Smooth muscle cell (in vitro differentiated cells): ENCODE measurements around the gene OR51G2. TPM values are rescaled to one million over a fixed set of nuclear protein-coding genes. Genes with fewer than 3 reads are reported as not detected.

Experiments used
- DNase-seq: peaks from one replicate; lab custom pipeline; 2025; ENCODE audit not compliant: unreplicated experiment; lab: John Stamatoyannopoulos, UW
- H2AFZ ChIP-seq: fragments of 200-600 bp; sonication (generic); 2 replicates; pipeline ENCODE4 v1.6.0; 2016; ENCODE audit warnings: antibody characterized with exemption, low read depth, mild to moderate bottlenecking
- H3F3A ChIP-seq: fragments of 200-600 bp; sonication (generic); 2 replicates; pipeline ENCODE4 v1.6.0; 2017; ENCODE audit warnings: antibody characterized with exemption, low read depth
- H3K27ac ChIP-seq: fragments of 200-600 bp; sonication (generic); 2 replicates; pipeline ENCODE4 v1.5.1; 2016; ENCODE audit warnings: low read depth, mild to moderate bottlenecking
- H3K27me3 ChIP-seq: fragments of 200-600 bp; sonication (generic); 2 replicates; pipeline ENCODE4 v1.6.1; 2016; ENCODE audit warnings: low read depth, mild to moderate bottlenecking
- H3K36me3 ChIP-seq: fragments of 200-600 bp; sonication (generic); 2 replicates; pipeline ENCODE4 v1.5.1; 2016; ENCODE audit warnings: low read depth
- H3K4me1 ChIP-seq: fragments of 200-600 bp; sonication (generic); 2 replicates; pipeline ENCODE4 v1.5.1; 2016; ENCODE audit warnings: low read depth
- H3K4me2 ChIP-seq: fragments of 200-600 bp; sonication (generic); 2 replicates; pipeline ENCODE4 v1.6.0; 2016; ENCODE audit warnings: mild to moderate bottlenecking
- H3K4me3 ChIP-seq: fragments of 200-600 bp; sonication (generic); 2 replicates; pipeline ENCODE4 v1.5.1; 2016; ENCODE audit warnings: mild to moderate bottlenecking
- H3K79me2 ChIP-seq: fragments of 200-600 bp; sonication (generic); 2 replicates; pipeline ENCODE4 v1.6.0; 2016; ENCODE audit warnings: low read depth, mild to moderate bottlenecking
- H3K9ac ChIP-seq: fragments of 200-600 bp; sonication (generic); 2 replicates; pipeline ENCODE4 v1.6.0; 2016; ENCODE audit warnings: low read depth
- H3K9me3 ChIP-seq: fragments of 200-600 bp; sonication (generic); replicated peaks from 2 replicates; pipeline ENCODE4 v1.5.1; 2016; ENCODE audit warnings: low read depth
- H4K20me1 ChIP-seq: fragments of 200-600 bp; sonication (generic); 2 replicates; pipeline ENCODE4 v1.6.0; 2016; ENCODE audit warnings: low read depth
- CTCF ChIP-seq: fragments of 200-600 bp; sonication (generic); IDR thresholded peaks from 2 replicates; pipeline ENCODE4 v1.5.1; 2017; ENCODE audit warnings: borderline replicate concordance, mild to moderate bottlenecking, antibody characterized with exemption; ENCODE audit not compliant: insufficient read depth, poor library complexity, severe bottlenecking
- WGBS: methylation state at CpG from one replicate; pipeline ENCODE4 v1.1.7; 2016; ENCODE audit warnings: low lambda C conversion rate; 5-methylcytosine and 5-hydroxymethylcytosine counted together
- polyA plus RNA-seq: library from polyadenylated mRNA; unstranded; fragments of >200 nt; fragmentation: Nextera tagmentation; extraction: Ambion mirVana; gene quantifications from 2 replicates; pipeline ENCODE4 v1.2.1, GENCODE V29; 2016
- total RNA-seq: library from RNA; depleted of rRNA; stranded (reverse); fragments of >200 nt; gene quantifications from 2 replicates; pipeline ENCODE4 v1.2.3, GENCODE V29; 2014

Gene OR51G2
- total and polyA plus RNA-seq, 2 experiments from 2014 or later, result not detected

GRCh38 chr11:4947505-4947904, 28.4 kb upstream of the OR51G2 start, which contains the start of gene OR51A4:
OR51A4 (minus strand) TSS chr11:4947605; CDS start chr11:4947100, 505 bp downstream.
- Histone ChIP-seq H3K4me3 (no peak within 1 kb of the TSS), H3K4me2 (no peak within 1 kb of the TSS), H3K79me2 (no peaks in the 10 kb centered on the region), H3K27ac (no peak within 1 kb of the TSS), H3K9me3 (no peaks in the 10 kb centered on the region), H2AFZ (no peak within 1 kb of the TSS), H3F3A (no peaks in the 10 kb centered on the region), H3K27me3 (no peaks in the 10 kb centered on the region), H3K9ac (no peak within 1 kb of the TSS), H3K4me1 (no peaks in the 10 kb centered on the region), H3K36me3 (no peaks in the 10 kb centered on the region), H4K20me1 (no peaks in the 10 kb centered on the region)
- TF ChIP-seq CTCF, result no peak
- no peak for DNase-seq

- no peaks in the 10 kb centered on the region for H3F3A ChIP-seq
- no peak for DNase-seq
Observed at GRCh38 chr11:4936745-4937144, 17.6 kb upstream of the OR51G2 start.

GRCh38 chr11:4932751-4933150, 13.6 kb upstream of the OR51G2 start:
- Histone ChIP-seq H2AFZ (no peak overlapping the region), H3F3A (no peaks in the 10 kb centered on the region), H3K4me3 (no peak overlapping the region), H4K20me1 (no peaks in the 10 kb centered on the region), H3K9ac (no peak overlapping the region), H3K36me3 (no peaks in the 10 kb centered on the region), H3K27ac (no peak overlapping the region), H3K9me3 (no peaks in the 10 kb centered on the region), H3K4me1 (no peaks in the 10 kb centered on the region), H3K27me3 (peaks cover 4% of the 10 kb centered on the region), H3K4me2 (no peak overlapping the region), H3K79me2 (no peaks in the 10 kb centered on the region)
- no peak for TF ChIP-seq CTCF
- DNase-seq, result no peak
- 86% methylated on average over 4 of the region's 4 CpGs for WGBS

More at GRCh38 chr11:4936745-4937144, 17.6 kb upstream of the OR51G2 start:
- no peak for TF ChIP-seq CTCF
- H4K20me1 ChIP-seq, result no peaks in the 10 kb centered on the region
- H3K4me1 ChIP-seq, result no peaks in the 10 kb centered on the region
- H3K36me3 ChIP-seq, result no peaks in the 10 kb centered on the region
- H3K4me2 ChIP-seq, result no peak overlapping the region
- H3K9me3 ChIP-seq, result no peaks in the 10 kb centered on the region
- H3K9ac ChIP-seq, result no peak overlapping the region
- WGBS, result 85% methylated on average over 3 of the region's 3 CpGs
- H3K79me2 ChIP-seq, result no peaks in the 10 kb centered on the region
- no peak overlapping the region for H3K27ac ChIP-seq
- H3K4me3 ChIP-seq, result no peak overlapping the region
- H2AFZ ChIP-seq, result no peak overlapping the region
- H3K27me3 ChIP-seq, result peaks cover 5% of the 10 kb centered on the region

- H3K9me3 ChIP-seq, result no peaks in the 10 kb centered on the region
- no peak overlapping the region for H2AFZ ChIP-seq
- H4K20me1 ChIP-seq, result no peaks in the 10 kb centered on the region
- H3F3A ChIP-seq, result no peaks in the 10 kb centered on the region
- TF ChIP-seq CTCF, result no peak
- no peak for DNase-seq
- H3K4me3 ChIP-seq, result no peak overlapping the region
- H3K4me2 ChIP-seq, result no peak overlapping the region
- H3K9ac ChIP-seq, result no peak overlapping the region
- H3K27me3 ChIP-seq, result peaks cover 4% of the 10 kb centered on the region
- no peak overlapping the region for H3K27ac ChIP-seq
- no peaks in the 10 kb centered on the region for H3K79me2 ChIP-seq
- no peaks in the 10 kb centered on the region for H3K36me3 ChIP-seq
- no peaks in the 10 kb centered on the region for H3K4me1 ChIP-seq
Observed at GRCh38 chr11:4926608-4927007, 7.5 kb upstream of the OR51G2 start.
